Middle frontal gyrus (tissue), 1 donor: Measurements from ENCODE around the gene PKP4.

Experiments
- DNase-seq: peaks from one replicate; pipeline ENCODE4 v3.0.0-alpha.2; 2015; ENCODE audit warnings: low spot score; ENCODE audit errors: extremely low spot score

Gene PKP4

DNA sequence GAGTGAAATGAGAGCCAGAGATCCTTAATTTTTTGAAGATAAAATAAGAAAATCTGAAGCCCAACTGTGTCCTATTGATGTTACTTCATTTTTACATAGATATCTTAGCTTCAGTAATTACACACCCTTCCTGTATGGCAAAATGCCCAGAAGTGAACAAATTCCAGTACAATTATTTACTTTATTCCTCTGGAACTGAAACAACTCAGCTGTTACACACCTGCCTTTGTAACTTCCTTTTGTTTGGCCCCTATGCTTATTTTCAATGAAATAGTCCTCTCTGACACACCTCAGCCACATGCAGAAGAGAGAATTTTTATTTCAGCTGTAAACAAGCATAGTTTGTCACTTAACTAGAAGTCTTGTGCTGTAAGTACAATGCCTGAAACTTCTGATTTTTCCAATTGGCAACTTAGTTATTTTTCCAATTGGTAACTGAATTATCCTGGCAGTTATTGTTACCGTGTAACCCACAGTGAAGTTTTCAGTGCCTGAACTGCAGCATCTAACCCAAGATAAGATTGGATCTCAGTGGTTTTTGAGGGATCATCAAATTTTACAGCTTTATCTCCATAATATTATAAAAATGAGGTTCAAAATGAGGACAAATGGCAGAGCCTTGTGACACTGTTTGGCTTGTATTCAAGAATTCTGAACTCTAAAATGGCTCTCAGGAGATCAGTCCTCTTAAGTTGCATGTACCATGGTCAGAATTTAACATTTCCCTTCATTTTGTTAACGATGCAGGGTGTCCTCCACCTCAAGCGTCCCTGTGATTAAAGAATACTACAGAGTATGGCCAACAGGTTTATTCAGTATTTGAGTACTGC, 82.6 kb downstream of the PKP4 start:
- no peak for DNase-seq

DNA sequence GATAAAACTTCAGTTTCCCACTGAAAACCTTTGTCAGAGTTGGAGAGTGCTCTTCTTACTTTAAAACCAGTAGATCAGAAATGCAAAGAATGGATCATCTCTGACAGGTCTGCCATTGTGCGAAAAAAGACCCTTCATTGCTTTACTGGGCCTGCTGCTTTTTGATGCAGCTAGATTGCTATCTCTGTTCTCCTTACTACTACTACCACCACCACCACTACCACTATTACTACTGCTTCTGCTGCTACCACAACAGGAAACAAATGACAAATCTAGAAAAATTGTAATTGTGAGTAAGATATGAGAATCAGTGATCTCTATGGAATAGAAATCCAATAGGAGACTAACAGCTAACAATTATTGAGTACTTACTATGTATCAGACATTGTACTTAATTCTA, 85.8 kb downstream of the PKP4 start:
- no peak for DNase-seq

DNA sequence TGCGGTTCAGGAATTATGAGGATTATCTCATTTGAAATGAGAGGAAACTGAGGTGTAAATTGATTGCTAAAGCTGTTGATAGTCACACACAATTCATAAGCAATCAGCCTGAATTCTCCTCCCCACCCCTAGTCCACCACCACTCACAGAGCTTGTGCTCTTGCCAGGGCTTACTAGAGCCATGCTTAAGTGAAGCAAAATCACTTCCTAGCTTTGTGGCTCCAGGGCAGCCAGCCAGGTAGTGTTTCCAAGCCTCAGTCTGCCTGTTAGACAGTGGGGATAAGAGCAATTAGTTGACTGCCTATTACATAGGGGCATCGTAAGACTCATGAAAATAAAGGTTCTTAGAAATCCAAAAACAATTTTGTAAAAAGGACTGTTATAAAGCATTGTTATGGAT, 87.2 kb downstream of the PKP4 start:
- DNase-seq: no peak

DNA sequence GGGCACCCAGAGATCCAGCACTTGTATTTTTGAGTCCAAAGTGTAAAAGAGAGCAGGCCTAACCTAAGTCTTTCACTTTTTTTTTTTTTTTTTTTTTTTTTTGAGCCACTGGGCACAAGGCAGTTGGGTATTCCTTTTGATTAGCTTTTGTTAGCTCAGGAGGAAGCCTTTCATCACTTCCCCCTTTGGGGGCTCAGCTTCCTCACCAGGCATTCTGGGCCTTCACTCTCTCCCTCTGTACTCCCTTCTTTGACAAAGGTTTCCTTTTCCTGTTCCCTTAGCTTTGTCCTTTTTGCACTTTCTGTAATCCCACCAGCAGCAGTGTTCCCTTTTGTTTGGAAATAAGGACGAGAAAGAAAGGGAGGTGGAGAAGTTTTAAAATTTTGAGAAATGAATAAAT, 88.2 kb downstream of the PKP4 start:
- no peak for DNase-seq

DNA sequence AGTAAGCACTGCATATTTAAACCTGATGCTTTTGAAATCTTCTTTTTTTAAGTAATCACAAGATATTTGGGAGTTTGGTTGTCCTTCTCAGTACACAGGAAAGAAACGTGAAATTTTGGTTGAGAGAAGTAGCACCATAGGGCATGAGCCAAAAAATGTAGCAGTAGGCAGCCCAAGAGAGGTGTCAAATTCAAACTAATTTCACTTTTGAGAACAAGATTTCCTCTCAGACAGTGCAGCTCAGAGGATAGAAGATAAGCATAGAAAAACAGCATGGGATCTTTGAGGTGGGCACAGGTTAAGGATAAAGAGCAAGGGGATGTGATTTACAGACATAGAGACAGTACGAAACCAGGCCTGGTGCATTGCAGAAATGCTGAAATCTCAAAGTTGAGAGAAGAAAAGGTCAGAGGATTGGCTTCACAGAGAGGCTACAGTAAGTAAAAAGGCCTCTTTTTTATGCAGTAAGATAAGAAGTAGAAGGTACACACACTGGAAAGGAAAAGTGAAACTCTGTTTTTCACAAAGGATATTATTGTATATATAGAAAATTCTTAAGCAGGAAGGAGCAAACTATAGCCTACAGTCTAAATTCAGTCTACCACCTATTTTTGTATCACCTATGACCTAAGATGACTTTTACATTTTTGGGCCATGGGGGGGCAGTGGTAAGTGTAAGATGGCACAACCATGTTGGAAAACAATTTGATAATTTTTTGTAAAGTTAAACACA, 89.8 kb downstream of the PKP4 start:
- DNase-seq: no peak

DNA sequence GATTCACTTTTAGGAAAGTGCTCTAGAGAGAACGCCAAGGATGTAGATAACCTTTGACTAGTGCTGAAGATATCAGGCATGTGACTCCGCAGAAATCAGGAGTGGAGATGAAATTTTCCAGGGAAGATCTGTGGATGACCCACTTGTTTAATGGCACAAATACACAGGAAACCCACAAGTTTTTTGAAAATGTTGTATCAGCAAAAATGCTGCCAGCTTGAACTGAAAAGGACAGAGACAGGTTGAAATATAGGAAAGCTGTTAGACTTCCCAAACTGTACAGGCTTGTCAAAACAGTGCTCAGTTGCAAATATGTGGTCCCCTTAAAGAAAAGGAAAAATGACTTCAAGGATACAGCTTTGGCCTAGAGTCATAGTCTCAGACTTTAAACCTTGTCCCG, 96.5 kb downstream of the PKP4 start:
- no peak for DNase-seq

DNA sequence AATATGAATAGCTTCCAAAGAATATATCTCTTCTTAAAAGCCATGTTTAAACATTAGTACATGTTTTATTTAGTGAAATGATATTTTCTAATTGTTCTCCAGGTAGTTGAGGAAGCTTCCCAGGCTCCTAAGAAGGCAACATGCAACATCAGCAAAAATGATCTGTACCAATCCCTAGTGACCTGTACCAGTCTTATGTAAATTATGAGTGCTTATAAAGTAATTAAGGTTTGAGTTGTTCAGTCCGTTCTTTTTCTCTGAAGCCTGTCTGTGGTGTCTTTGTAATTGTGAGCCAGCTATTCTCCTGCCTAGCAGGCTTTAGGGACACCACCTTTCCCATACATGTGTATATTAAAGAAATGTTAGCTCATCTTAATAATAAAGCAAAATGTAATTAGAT, 98.2 kb downstream of the PKP4 start:
- DNase-seq: no peak

DNA sequence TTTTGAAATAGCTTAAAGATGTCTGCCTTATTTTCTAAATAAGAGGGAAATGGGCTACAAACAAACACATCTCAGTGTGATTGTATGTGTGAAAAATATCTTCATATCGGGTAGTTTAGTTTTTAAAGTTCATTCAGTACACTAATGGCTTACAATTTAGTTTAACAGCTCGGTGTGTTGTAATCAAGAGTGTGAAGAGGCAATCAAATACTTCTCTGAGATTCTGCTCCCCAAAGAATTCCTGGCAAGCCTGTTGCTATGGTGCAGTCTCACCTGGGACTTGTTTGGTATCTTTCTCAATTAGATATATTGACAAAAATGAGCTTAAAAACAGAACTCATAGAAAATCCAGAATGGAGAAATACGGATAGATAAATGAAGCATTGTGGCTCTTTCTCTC, 99.4 kb downstream of the PKP4 start:
- no peak for DNase-seq

DNA sequence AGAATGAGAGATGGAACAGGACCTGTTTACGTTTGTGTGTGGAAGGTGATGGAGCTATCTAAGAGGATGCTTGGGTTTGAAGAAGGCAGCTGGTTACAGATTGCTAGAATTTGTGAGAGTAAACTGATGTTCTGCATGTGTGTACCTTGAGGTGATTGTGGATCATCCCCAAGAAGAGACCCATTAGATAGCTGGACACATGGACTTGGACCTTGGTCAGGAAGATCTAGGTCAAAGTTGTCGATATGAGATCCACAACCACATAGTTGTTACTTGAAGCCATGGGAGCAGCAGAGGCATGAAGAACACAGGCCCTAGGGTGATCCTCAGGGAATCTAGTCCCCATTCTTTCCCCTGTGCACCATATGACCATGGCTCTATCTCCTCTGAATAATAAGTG, 101.0 kb downstream of the PKP4 start:
- DNase-seq: no peak

DNA sequence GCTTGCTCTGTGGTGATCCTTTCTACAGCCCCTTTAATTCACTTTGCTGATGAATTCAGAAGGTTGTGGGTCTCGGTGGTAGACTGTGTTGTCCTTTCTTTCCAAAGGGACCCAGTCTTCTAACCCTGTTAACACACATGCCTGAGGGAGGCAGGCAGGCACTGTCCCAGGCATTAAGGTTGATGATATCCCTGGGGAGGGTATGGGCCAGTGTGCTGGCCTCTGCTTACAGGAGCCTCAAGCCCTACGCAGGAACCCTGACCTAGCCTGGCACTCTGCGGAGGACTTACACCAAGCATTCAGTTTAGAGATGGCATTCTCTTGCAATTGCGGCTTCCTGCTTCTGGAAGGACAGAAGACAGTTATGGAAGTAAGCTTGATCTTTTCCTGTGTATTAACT, 102.5 kb downstream of the PKP4 start:
- DNase-seq: no peak

DNA sequence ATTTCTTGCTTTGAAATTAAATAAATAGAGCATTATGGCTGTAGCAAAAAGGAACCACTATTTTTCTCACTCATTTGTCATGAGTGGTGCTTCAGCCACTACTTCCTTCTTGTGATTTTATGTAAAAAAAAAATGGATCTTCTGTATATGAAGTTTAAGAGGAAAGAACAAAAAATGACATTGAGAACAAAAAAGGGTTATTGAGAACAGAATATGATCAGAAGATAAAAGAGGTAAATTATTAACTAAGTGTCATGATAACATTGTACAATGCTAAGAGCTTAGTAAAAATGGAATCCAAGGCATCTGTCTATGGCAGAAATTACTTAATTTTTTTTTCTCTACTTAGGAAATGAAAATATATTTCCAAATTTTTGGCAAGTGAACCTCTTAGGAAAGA, 103.5 kb downstream of the PKP4 start:
- DNase-seq: no peak

DNA sequence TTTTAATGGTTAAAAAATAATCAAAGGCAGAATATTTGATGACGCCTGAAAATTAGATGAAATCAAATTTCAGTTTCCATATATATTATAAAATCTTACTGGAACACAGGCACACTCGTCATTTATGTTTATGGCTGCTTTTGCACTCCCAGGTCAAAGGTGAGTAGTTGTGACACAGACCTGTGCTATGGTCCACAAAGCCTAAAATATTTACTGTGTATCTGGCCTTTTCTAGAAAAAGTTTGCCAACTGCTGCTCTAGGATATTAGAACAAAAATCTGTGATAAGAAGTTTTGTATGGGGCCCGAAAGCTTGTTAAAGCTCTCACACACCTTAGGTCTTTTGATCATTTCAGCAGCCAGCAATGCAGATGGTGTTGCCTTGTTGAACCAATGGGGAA, 104.3 kb downstream of the PKP4 start:
- no peak for DNase-seq

DNA sequence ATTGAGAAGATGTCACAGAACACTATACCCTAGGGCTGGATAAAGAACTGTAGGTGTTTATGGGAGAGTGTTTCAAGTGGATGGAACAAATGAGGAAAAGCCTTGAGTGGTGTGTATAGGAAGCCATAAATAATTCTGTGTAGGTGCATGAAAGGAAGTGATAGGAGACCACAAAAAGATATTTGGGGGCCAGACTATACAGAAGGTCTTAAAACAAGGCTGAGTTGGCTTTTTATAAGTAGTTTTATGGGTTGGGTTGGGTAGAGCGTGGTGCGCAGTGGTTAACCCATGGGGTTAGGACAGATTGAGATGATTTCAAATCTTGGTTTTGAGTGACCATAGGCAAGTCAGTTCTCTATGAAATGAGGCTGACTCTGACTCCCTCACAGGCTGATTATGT, 110.5 kb downstream of the PKP4 start:
- DNase-seq: no peak

DNA sequence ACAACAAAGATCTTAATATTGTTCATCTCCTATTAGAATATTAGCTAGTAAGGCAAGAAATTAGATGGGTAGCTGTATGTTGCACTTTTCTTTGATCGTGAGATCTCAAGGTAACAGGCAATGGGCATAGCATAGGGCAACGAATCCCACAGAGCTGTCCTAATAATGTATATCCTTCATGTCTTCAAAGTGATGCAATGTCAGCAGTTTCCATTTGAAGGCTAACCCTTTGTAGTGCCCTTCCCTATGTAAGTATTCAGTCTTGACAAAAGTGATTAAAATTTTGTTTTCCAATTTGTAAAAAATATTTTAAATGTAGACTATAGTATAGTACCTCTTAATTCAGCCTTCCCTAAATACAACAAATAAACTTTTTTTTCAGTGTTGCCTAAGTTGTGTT, 112.5 kb downstream of the PKP4 start:
- DNase-seq: no peak

DNA sequence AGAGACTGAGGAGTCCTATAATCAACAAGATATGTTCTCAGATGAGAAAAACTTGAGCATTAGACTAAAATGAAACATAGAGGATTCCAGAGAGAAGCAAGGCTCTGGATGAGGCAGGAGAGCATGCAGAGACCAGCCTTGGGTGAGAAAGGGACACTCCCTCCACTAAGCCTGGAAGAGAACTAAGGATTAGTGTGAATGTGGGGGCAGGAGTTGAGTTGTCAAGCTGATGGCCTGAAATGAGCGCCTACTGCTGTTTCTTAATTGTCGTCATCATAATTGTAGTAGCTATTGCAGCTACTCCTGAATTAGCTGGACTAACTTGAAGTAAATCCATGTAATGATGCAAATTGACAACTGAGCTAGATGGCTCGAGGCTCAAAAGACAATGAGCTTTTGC, 114.1 kb downstream of the PKP4 start:
- DNase-seq: no peak

DNA sequence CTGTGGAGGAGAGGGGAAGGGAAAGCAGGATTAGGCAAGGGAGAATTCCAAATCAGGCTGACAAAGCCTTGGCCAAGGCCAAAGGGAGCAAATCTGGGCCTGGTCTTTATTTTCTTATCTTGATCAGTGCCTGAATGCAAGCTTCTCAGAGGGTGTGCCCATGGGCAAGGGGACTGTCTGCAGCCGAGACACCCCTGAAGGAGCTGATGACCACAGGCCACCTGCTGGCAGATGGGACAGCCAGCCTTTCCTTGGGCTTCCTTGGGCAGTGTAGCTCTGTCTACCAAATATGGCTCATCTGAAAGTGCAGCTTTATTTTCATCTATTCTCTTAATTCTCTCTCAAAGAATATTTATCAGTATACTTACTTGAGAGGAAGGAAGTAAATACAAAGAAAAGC, 117.0 kb downstream of the PKP4 start:
- no peak for DNase-seq

DNA sequence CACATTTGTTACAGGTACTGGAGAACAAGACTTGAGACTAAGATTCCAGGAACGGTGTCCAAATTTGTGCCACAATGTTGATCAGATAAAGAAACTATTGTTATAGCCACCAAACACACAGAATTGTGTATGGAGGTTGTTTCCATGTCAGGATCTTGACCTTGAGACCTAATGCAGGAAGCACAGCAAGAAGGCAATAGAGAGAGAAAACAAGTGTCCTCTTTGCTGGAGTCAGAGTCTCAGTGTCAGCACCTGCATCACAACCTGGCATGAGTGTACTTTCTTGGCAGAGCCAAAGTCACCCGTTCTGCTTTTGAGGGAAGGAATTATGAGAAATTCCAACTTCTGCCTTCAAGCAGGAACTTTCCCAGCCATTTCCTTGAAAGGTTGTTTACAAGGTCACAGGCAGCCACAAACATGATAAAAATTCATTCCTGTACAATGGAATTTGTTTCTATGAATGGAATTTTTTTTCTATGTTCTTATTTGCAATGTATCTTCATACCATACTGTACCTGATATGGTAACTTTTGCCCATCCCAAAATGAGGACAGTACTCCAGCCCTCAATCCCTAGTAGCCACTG, 118.4 kb downstream of the PKP4 start:
- no peak for DNase-seq

DNA sequence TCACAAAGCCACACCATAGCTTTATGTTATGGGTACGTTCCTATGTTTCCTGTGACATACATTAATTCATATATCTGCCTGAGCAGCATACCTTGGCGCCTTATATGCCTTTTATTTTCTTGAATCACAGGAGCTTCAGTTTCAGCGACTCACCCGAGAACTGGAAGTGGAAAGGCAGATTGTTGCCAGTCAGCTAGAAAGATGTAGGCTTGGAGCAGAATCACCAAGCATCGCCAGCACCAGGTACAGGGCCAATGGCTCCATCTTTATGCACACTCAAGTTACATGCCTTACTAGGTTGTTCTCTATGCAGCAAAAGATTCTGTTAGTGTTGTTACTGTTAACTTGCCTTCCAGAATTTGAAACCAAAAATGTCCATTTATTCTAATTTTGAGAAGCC, 120.4 kb downstream of the PKP4 start:
- no peak for DNase-seq

DNA sequence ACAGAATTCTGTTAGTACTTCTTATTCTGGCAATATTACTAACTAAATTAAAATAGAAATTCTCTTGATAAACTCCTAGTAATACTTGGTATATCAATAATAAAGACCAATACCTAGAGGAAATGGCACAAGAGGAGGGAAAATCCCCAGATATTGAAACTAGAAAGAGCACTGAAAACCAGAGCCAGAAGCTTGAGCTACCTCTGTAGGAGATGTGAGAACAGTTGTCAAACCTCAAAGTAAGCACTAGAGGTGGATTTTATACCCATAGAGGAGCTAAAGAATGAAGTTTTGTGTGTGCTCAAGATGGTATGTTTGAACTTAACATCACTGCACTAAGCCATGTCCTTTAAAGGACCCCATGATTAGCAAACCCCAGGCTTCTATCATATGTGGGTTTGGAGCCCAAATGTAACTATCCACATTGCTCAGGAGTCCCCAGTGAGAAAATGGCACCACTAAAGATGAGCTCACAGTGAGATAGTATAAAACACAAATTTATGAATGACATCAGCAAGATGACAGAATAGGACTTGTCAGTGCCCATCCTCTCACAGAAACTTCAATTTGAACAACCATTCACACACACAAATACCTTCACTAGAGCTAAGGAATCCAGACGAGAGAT, 122.1 kb downstream of the PKP4 start:
- DNase-seq: no peak

DNA sequence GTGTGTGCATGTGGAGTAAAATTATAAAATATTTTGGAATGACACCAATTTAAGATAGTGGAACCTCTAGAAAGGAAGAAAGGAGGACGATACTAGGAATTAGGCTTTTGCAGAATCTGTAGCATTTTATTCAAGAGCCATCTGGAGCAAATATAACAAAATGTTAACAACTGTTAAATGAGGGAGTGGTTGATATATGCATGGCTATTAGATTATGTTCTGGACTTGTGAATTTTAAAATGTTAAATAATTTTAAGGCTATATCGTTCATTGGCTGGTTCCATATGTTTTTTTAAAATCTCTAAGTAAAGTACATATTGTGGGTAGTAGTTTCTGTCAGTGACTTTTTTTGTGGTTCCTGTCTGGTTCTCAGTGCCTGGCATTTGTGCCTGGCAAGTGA, 123.2 kb downstream of the PKP4 start:
- DNase-seq: no peak

DNA sequence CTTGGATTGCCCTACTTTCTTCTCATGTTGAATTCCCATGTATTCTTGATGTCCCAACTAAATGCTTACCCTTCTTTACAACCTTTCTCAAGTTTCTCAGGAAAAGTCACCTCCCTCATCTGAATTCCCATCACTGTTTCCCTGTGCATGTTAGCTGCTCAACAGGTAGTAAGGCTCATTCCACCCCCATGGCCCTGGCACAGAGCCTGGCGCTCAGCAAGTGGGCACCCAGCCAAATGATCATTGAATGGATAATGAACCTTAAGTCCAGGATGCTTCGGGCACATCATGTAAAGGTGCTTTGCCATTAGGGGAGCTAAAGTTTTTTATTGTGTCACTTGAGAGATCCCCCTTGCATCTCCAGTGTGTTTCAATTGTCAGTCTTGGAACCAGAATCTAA, 124.0 kb downstream of the PKP4 start:
- no peak for DNase-seq

DNA sequence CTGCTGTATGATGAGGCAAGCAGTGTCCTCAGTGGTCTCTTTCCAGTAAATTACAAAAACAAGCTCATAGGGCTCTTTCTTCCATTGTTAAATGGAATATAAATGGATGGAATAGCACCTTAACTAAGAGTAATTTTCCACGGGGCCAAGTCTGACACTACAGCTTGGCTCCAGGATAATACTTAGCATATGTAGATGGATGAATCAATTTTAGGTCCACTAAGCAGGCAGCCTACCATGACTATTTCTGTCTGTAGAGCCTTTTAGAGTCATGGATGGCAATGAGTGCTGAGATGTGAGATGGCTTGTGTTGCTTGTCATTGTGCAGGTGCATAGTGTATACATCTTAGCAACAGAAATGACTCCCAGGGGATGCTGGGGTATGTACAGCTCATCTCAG, 125.9 kb downstream of the PKP4 start:
- DNase-seq: no peak
